Prostate gland (tissue), 2 donors: ENCODE results near the gene CFAP100. TPM values are rescaled to one million over a fixed set of nuclear protein-coding genes. Genes with fewer than 3 reads are reported as not detected.

Experiments
- DNase-seq: peaks from one replicate; pipeline ENCODE4 v3.0.0-alpha.2; 2019; ENCODE audit warnings: low spot score
- H3K27ac ChIP-seq, 2 donors: fragments of 200-600 bp; sonication (generic); 2 replicates each; pipeline ENCODE4 v1.5.1; 2017 to 2019
- H3K27me3 ChIP-seq: fragments of 200-600 bp; sonication (generic); replicated peaks from 2 replicates; pipeline ENCODE4 v1.5.1; 2019; ENCODE audit not compliant: insufficient read depth
- H3K36me3 ChIP-seq, 2 donors: fragments of 200-600 bp; sonication (generic); 1 replicate in 1 of 2; 2 replicates in 1 of 2; pipeline versions ENCODE4 v1.5.1 to v1.8.1; 2017 to 2019
- H3K4me1 ChIP-seq: fragments of 200-600 bp; sonication (generic); replicated peaks from 2 replicates; pipeline ENCODE4 v1.5.1; 2019
- H3K4me3 ChIP-seq, 2 donors: fragments of 200-600 bp; sonication (generic); 2 replicates each; pipeline ENCODE4 v1.5.1; 2017 to 2019
- H3K9me3 ChIP-seq: fragments of 200-600 bp; sonication (generic); 2 replicates; pipeline ENCODE4 v1.5.1; 2017
- CTCF ChIP-seq, 4 experiments: fragments of 200-600 bp in 2 of 4; fragments of 450-650 bp in 2 of 4; sonication (generic) in 2 of 4; IDR thresholded peaks; 1 replicate in 3 of 4; 2 replicates in 1 of 4; pipeline ENCODE4 v1.5.1; 2016 to 2019; ENCODE audit warnings: antibody characterized with exemption in 4 of 4, mild to moderate bottlenecking in 2 of 4, moderate library complexity in 2 of 4
- POLR2A ChIP-seq: fragments of 450-650 bp; IDR thresholded peaks from one replicate; pipeline ENCODE4 v1.6.1; 2016; ENCODE audit warnings: antibody characterized with exemption, mild to moderate bottlenecking
- POLR2AphosphoS5 ChIP-seq: sonication (generic); formaldehyde crosslinking; IDR thresholded peaks from one replicate; pipeline ENCODE4 v1.6.1; 2017; ENCODE audit warnings: antibody characterized with exemption
- WGBS: methylation state at CpG from one replicate; pipeline ENCODE4 v1.1.5; 2018; 5-methylcytosine and 5-hydroxymethylcytosine counted together
- intact Hi-C: fragments of 100-400 bp; cut with DNase I; formaldehyde crosslinking; loops from one replicate; pipeline ENCODE4 v1.14.2; 2022
- total RNA-seq, 2 donors: library from RNA; depleted of rRNA; stranded (reverse); fragments of >200 nt; gene quantifications; one replicate each; pipeline ENCODE4 v1.1.0, GENCODE V29; 2016

The CFAP100 gene
- total RNA-seq, 2 donors from 2014 or later = 2.3 TPM; not detected in 1

DNA sequence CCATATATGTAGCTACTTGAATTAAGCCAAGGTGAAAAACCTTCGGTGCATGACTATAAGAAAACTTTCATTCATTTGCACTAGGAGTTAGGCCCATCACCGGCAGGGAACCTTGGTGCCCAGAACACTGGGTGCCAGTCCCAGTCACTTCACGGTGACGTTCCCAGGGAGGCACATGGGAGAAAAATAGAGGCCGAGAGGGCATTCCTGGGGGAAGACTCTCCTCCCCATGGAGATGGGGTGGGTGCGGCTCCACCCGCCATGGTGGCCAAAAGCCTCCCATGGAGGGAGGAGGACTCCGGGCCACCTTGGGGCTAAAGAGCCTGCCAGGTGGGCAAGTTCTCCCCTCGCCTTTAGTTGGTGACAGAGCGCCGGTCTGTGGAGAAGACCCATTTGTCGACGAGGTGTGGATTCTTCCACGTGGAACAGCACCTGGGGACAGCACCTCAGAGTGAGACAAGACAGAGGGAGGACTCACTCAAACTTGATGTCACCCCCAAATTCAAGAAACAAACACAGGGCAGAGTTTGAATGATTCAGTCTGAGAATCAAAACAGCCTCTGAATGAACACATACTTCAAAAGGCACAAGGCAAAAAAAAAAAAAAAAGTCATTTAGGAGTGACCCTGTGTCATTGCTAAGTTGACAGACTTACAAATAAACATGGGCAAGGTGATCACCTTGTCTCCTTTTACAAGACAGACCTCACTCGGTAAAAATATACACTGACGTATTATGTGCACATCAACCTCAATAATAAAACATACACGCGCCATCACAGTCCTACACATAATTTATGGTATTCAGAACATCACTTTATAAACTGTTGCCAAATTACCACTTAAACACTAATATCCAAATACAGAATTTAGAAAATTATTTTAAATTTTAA, 42.4 kb downstream of the CFAP100 start:
- intact Hi-C loops = no loop called here
- DNase-seq = no peak
- H3K4me3 ChIP-seq = no peak overlapping the region
- 88% methylated on average over 18 of the region's 18 CpGs for WGBS
- no peaks in the 10 kb centered on the region for H3K9me3 ChIP-seq
- no peak for TF ChIP-seq POLR2A
- TF ChIP-seq CTCF (IDR thresholded peaks at IDR 0.05) = no peak
- TF ChIP-seq POLR2AphosphoS5 = no peak
- no peaks in the 10 kb centered on the region for H3K36me3 ChIP-seq
- H3K27me3 ChIP-seq = no peaks in the 10 kb centered on the region
- no peaks in the 10 kb centered on the region for H3K4me1 ChIP-seq
- no peak overlapping the region for H3K27ac ChIP-seq

GRCh38 chr3:126438186-126438585, 43.5 kb downstream of the CFAP100 start:
- DNase-seq = no peak
- Histone ChIP-seq H3K27ac (no peak overlapping the region), H3K9me3 (no peaks in the 10 kb centered on the region), H3K27me3 (no peaks in the 10 kb centered on the region), H3K36me3 (no peaks in the 10 kb centered on the region), H3K4me1 (no peaks in the 10 kb centered on the region), H3K4me3 (no peak overlapping the region)
- intact Hi-C loops = no loop called here
- TF ChIP-seq POLR2AphosphoS5 = no peak
- TF ChIP-seq CTCF (IDR thresholded peaks at IDR 0.05) = no peak
- TF ChIP-seq POLR2A = no peak
- WGBS = 85% methylated on average over 8 of the region's 8 CpGs

- DNase-seq = no peak
These were observed 44.0 kb downstream of the CFAP100 start for GRCh38 chr3:126438746-126439145.

DNA sequence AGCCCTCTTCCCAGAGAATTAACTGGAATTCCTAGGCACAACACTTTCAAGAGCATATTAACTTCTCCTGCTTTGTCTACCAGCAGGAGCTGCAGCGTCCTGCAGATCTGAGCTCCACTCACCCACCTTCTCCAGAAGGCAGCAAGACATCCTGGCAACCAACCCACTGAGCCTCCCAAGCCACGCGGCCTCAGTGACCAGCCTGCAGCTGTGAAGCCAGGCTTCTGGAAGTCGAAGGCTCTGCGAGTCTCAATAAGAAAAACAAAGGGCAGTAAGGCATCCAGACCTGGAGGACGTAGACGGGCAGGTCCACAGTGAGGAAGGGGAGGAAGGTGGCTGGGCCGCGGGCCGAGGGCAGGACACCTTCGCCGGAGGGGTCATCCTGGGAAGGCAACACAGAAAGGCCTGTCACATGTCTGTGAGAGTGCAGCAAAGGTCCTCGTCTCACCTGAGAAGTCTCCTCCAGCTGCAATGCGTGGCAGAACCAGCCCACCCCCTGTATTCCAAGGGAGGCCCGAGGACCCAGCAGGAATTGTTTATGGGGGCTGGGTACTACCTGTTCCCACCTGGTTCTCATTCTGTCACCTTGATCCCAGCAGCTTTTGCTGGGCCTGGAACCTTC, 44.7 kb downstream of the CFAP100 start:
- H3K27me3 ChIP-seq = no peaks in the 10 kb centered on the region
- WGBS = 89% methylated on average over 15 of the region's 15 CpGs
- TF ChIP-seq POLR2A (no peak), CTCF (IDR thresholded peaks at IDR 0.05) (no peak)
- no peak for DNase-seq
- H3K4me3 ChIP-seq = no peak overlapping the region
- intact Hi-C loops = no loop called here
- H3K36me3 ChIP-seq = no peaks in the 10 kb centered on the region
- H3K4me1 ChIP-seq = no peaks in the 10 kb centered on the region
- H3K27ac ChIP-seq = no peak overlapping the region
- no peaks in the 10 kb centered on the region for H3K9me3 ChIP-seq

More at GRCh38 chr3:126438746-126439145, 44.0 kb downstream of the CFAP100 start:
- Histone ChIP-seq H3K9me3 (no peaks in the 10 kb centered on the region), H3K4me3 (no peak overlapping the region), H3K36me3 (no peaks in the 10 kb centered on the region), H3K27ac (no peak overlapping the region), H3K4me1 (no peaks in the 10 kb centered on the region), H3K27me3 (no peaks in the 10 kb centered on the region)
- WGBS = 94% methylated on average over 10 of the region's 10 CpGs
- TF ChIP-seq POLR2AphosphoS5 (no peak), POLR2A (no peak), CTCF (IDR thresholded peaks at IDR 0.05) (no peak)
- intact Hi-C loops = no loop called here
